ENCODE results near the gene MPHOSPH9. TPM values are rescaled to one million over a fixed set of nuclear protein-coding genes. Genes with fewer than 3 reads are reported as not detected.

MPHOSPH9 gene
- total and polyA plus RNA-seq, 7 donors = 4.2 to 47.6 (median 17.4) TPM

GRCh38 chr12:123131291-123131832 lies 101.6 kb downstream of the MPHOSPH9 start:
- no peaks in the 10 kb centered on the region for H3K9me3 ChIP-seq
- no peaks in the 10 kb centered on the region for H3K36me3 ChIP-seq
- H3K27ac ChIP-seq = peak overlapping the region; percentile 66 to 81 (median 72)
- intact Hi-C loops (cut with DNase I) = no loop called here
- WGBS, 2 donors = 83 to 89% methylated on average over 4 of the region's 4 CpGs
- TF ChIP-seq POLR2AphosphoS5 (IDR thresholded peaks at IDR 0.05) = no peak
- no peak for TF ChIP-seq POLR2A (IDR thresholded peaks at IDR 0.05)
- TF ChIP-seq EP300 (IDR thresholded peaks at IDR 0.05) = no peak
- H3K4me1 ChIP-seq = peaks cover 0 to 53% (median 45%) of the 10 kb centered on the region in 4 donors
- H3K27me3 ChIP-seq = no peaks in the 10 kb centered on the region
- DNase-seq = no peak
- no peak overlapping the region for H3K4me3 ChIP-seq

GRCh38 chr12:123129621-123130020 lies 103.3 kb downstream of the MPHOSPH9 start:
- TF ChIP-seq CTCF (IDR thresholded peaks at IDR 0.05) (no peak), POLR2AphosphoS5 (IDR thresholded peaks at IDR 0.05) (no peak), POLR2A (IDR thresholded peaks at IDR 0.05) (no peak), EP300 (IDR thresholded peaks at IDR 0.05) (no peak)
- Histone ChIP-seq H3K4me1 (peaks cover 0 to 58% (median 51%) of the 10 kb centered on the region in 4 donors), H3K36me3 (no peaks in the 10 kb centered on the region), H3K27me3 (no peaks in the 10 kb centered on the region), H3K4me3 (no peak overlapping the region), H3K9me3 (no peaks in the 10 kb centered on the region), H3K27ac (peak overlapping the region in 1 of 4 donors; percentile 10)
- WGBS, 2 donors = 73 to 90% methylated on average over 4 of the region's 4 CpGs
- no peak for DNase-seq
- intact Hi-C loops (cut with DNase I) = no loop called here

GRCh38 chr12:123127182-123127495 lies 105.8 kb downstream of the MPHOSPH9 start:
- peak overlapping the region; percentile 52 to 67 (median 59) for H3K27ac ChIP-seq
- H3K27me3 ChIP-seq = no peaks in the 10 kb centered on the region
- DNase-seq = no peak
- TF ChIP-seq EP300 (IDR thresholded peaks at IDR 0.05) = no peak
- TF ChIP-seq POLR2AphosphoS5 (IDR thresholded peaks at IDR 0.05) = no peak
- no peak for TF ChIP-seq POLR2A (IDR thresholded peaks at IDR 0.05)
- H3K9me3 ChIP-seq = no peaks in the 10 kb centered on the region
- H3K4me1 ChIP-seq = peaks cover 0 to 52% (median 43%) of the 10 kb centered on the region in 4 donors
- 76 to 96% methylated on average over 6 of the region's 6 CpGs for WGBS, 2 donors
- H3K36me3 ChIP-seq = no peaks in the 10 kb centered on the region
- H3K4me3 ChIP-seq = no peak overlapping the region
- intact Hi-C loops (cut with DNase I) = no loop called here

- peaks cover 0 to 51% (median 41%) of the 10 kb centered on the region in 4 donors for H3K4me1 ChIP-seq
- TF ChIP-seq POLR2AphosphoS5 (IDR thresholded peaks at IDR 0.05) (peak in 3 of 4 donors; percentile 18 to 72 (median 51)), CTCF (IDR thresholded peaks at IDR 0.05) (no peak)
- WGBS, 2 donors = 70 to 83% methylated on average over 6 of the region's 6 CpGs
- H3K27me3 ChIP-seq = no peaks in the 10 kb centered on the region
- no peaks in the 10 kb centered on the region for H3K36me3 ChIP-seq
- DNase-seq = peak; percentile 82
- no peak overlapping the region for H3K4me3 ChIP-seq
- H3K9me3 ChIP-seq = no peaks in the 10 kb centered on the region
- H3K27ac ChIP-seq = peak overlapping the region; percentile 52 to 67 (median 59)
- intact Hi-C loops (cut with DNase I) = no loop called here
Observed at GRCh38 chr12:123126294-123127181, 106.4 kb downstream of the MPHOSPH9 start.

GRCh38 chr12:123122626-123123025 lies 110.3 kb downstream of the MPHOSPH9 start:
- Histone ChIP-seq H3K9me3 (no peaks in the 10 kb centered on the region), H3K4me1 (peaks cover 0 to 64% (median 52%) of the 10 kb centered on the region in 4 donors), H3K4me3 (no peak overlapping the region), H3K27me3 (no peaks in the 10 kb centered on the region), H3K27ac (no peak overlapping the region), H3K36me3 (no peaks in the 10 kb centered on the region)
- TF ChIP-seq POLR2A (IDR thresholded peaks at IDR 0.05) = no peak
- no peak for TF ChIP-seq CTCF (IDR thresholded peaks at IDR 0.05)
- no peak for TF ChIP-seq EP300 (IDR thresholded peaks at IDR 0.05)
- TF ChIP-seq POLR2AphosphoS5 (IDR thresholded peaks at IDR 0.05) = no peak
- DNase-seq = no peak
- WGBS, 2 donors = 70 to 88% methylated on average over 3 of the region's 3 CpGs
- intact Hi-C loops (cut with DNase I) = no loop called here

Data from sigmoid colon (tissue), 7 donors.